HG03175 (cell line): ENCODE data around the gene PGBD2.
"Not testable (repeated sequence)": the region's sequence is repeated elsewhere in the genome, so short reads cannot be mapped to it uniquely, and the experiment has no call there.

Source experiments
- ATAC-seq: cut with Tn5 transposase; IDR thresholded peaks from one replicate; pipeline ENCODE4 v1.9.1; 2021; ENCODE audit warnings: mild to moderate bottlenecking, moderate library complexity; ENCODE audit not compliant: unreplicated experiment

The PGBD2 gene

GRCh38 chr1:248886237-248886895, 19.7 kb upstream of the PGBD2 start:
- no peak for ATAC-seq

GRCh38 chr1:248889914-248890243, 16.2 kb upstream of the PGBD2 start:
- ATAC-seq = not testable (repeated sequence)

DNA sequence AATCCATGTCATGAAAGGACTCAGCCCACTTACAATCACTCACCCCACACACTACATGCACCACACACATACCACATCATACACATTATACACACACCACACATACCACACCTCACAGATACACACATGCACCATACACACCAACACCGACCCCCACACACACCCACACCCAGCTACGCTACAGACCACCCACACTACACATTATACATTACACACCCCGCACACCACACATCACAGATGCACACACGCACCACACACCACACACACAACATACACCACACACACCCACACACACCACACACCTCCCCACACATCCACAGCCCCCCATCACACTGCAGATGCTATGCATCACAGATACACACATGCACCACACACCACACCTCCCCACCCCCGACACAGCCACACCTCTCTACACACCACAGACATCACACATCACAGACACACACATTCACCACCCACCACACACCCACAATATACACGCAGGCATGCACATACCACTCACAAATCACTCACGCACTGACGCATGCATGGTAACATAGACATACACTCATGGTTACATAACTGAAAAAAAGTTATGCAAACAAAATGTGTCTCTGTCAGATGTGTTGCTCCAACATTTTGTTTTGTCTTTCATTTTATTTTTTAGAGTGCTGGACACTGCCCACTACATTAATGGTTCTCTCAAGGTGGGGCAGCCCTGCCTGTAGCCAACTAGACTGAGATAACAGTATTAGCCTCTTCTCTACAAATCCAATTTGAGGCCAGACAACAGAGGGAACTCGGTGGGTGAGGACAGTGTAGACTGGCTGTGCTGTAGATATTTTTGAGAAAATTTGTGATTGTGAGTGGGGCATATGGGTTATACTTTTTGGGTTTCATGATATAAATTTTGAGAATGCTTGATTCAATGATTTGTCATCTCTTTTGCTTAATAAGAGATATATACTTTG, 15.2 kb upstream of the PGBD2 start:
- ATAC-seq = no peak

DNA sequence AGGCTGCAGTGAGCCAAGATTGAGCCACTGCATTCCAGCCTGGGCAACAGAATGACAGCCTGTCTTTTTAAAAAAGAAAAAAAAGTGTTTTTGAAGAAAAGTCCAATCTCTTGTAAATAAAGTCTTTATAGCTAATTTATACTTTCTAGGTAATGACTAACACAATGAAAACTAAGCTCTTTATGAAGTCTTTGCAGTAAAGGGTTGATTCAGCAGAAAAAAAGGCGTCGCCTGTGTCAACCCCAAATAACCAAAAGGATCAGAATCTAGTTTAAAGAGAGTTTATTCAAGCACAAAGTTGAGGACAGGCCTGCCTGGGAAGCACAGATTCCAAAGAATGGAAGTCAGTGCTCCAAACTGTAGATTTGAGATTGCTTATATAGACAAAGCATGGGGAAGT, 14.3 kb upstream of the PGBD2 start:
- no peak for ATAC-seq

- ATAC-seq = no peak
These were observed 13.4 kb upstream of the PGBD2 start for GRCh38 chr1:248892590-248892989.

DNA sequence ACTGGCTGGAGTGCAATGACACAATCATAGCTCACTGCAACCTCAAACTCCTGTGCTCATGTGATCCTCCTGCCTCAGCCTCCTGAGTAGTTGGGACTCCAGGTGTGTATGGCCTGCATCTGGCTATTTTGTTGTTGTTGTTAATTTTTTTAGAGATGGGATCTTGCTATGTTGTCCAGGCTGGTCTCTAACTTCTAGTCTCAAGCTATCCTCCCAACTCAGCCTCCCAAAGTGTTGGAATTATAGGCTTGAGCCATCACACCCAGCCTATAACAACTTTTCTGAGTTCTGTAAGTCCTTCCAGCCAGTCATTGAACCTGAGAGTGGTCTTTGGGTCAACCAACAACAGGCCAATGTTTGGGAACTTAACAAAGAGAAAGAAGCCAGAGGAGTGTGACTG, 11.2 kb upstream of the PGBD2 start:
- no peak for ATAC-seq

- no peak for ATAC-seq
These were observed 8.4 kb upstream of the PGBD2 start for GRCh38 chr1:248897412-248898337.

DNA sequence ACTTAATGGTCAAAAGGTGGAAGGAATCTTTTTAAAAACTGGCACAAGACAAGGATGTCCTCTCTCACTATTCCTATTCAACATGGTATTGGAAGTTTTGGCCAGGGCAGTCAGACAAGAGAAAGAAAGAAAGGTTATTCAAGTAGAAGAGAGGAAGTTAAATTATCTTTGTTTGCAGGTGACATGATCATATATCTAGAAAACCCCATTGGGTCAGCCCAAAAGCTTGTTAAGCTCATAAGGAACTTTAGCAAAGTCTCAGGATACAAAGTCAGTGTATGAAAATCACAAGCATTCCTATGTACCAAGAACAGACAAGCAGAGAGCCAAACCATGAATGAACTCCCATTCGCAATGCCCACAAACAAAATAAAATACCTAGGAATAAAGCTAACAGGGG, 5.4 kb upstream of the PGBD2 start:
- ATAC-seq = no peak

DNA sequence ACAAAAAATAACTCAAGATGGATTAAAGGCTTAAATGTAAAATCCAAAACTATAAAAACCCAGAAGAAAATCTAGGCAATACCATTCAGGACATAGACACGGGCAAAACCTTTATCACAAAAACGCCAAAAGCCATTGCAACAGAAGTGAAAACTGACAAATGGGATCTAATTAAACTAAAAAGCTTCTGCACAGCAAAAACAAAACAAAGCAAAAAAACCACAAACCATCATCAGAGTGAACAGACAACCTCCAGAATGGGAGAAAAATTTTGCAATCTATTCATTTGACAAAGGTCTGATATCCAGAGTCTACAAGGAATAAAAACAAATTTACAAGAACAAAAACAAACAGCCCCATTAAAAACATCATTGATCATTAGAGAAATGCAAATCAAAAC, 4.5 kb upstream of the PGBD2 start:
- no peak for ATAC-seq

- ATAC-seq = no peak
These were observed 1.4 kb upstream of the PGBD2 start for GRCh38 chr1:248904437-248905216.

GRCh38 chr1:248905662-248906008, 400 bp upstream of the PGBD2 start:
- no peak for ATAC-seq

DNA sequence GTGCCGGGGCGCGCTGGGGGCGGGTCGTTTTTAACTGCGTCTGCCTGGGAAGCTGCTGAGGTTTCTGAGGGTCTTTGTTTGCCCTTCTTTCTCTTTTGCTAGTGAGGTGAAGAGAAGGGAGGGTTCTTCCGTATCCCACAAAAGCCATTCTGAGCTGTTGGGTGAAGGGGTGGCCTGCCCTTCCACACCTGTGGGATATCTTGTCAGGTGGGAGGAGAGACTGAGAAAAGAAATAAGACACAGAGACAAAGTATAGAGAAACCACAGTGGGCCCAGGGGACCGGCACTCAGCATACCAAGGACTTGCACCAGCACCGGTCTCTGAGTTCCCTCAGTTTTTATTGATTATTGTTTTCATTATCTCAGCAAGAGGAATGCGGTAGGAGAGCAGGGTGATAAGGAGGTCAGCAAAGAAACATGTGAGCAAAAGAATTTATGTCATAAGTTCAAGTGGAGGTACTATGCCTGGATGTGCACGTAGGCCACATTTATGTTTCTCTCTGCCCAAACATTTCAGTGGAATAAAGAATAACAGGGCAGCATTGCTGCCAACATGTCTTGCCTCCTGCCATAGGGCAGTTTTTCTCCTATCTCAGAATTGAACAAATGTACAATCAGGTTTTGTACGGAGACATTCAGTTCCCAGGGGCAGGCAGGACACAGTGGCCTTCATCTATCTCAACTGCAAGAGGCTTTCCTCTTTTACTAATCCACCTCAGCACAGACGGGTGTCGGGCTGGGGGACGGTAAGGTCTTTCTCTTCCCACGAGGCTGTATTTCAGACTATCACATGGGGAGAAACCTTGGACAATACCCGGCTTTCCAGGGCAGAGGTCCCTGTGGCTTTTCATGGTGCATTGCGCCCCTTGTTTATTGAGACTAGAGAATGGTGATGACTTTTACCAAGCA, 972 bp downstream of the PGBD2 start:
- peak; percentile 24 for ATAC-seq

- no peak for ATAC-seq
These were observed 4.7 kb downstream of the PGBD2 start for GRCh38 chr1:248910761-248911160.

GRCh38 chr1:248913933-248914332, 7.9 kb downstream of the PGBD2 start:
- no peak for ATAC-seq

- no peak for ATAC-seq
These were observed 8.9 kb downstream of the PGBD2 start for GRCh38 chr1:248914796-248915381.

DNA sequence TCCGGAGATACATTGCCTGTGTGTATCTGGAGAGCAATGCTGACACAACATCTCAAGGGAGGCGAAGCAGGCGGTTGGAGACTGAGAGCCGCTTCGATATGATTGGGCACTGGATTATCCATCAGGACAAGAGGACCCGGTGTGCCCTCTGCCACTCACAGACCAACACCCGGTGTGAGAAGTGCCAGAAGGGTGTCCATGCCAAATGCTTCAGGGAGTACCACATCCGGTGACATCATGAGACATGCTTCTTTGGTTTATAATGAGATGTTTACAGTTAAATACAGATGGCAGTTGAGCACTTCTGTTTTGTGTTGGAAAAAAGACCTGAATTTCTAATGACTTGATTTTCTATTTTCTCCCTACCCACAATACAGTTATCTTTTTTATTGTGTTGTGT, 12.1 kb downstream of the PGBD2 start:
- ATAC-seq = no peak

- ATAC-seq = no peak
These were observed 17.6 kb downstream of the PGBD2 start for GRCh38 chr1:248923352-248924338.
